PC-9 (cell line): ENCODE measurements around the gene KDM3B. TPM values are rescaled to one million over a fixed set of nuclear protein-coding genes. Genes with fewer than 3 reads are reported as not detected.

Experiments used
- BruUV-seq: library from RNA; stranded (reverse); fragments of 400-500 nt; replicated peaks from 2 replicates; lab custom pipeline; 2021; lab: Mats Ljungman, UMichigan
- CTCF ChIA-PET: fragments of 300-600 bp; sonication (Branson Sonifier 250); formaldehyde crosslinking; loops from one replicate; lab custom pipeline; 2022; ENCODE audit warnings: antibody characterized with exemption; lab: Charles Lee
- POLR2A ChIA-PET: fragments of 300-600 bp; sonication (Branson Sonifier 250); formaldehyde crosslinking; loops from one replicate; lab custom pipeline; 2022; ENCODE audit warnings: antibody characterized with exemption; ENCODE audit not compliant: unreplicated experiment; lab: Charles Lee
- DNase-seq, 2 experiments: peaks; one replicate each; pipeline versions ENCODE4 v3.0.0 to v3.0.0-alpha.2; 2015 to 2022; ENCODE audit warnings: mixed read lengths in 1 of 2
- H2AFZ ChIP-seq: fragments of 200-600 bp; sonication (generic); 2 replicates; pipeline ENCODE4 v1.8.1; 2017; ENCODE audit warnings: antibody characterized with exemption
- H3F3A ChIP-seq: fragments of 200-600 bp; sonication (generic); 2 replicates; pipeline ENCODE4 v1.8.1; 2017; ENCODE audit warnings: antibody characterized with exemption, mild to moderate bottlenecking, low read depth; ENCODE audit not compliant: insufficient read depth
- H3K27ac ChIP-seq: fragments of 200-600 bp; sonication (generic); 2 replicates; pipeline ENCODE4 v1.6.1; 2016; ENCODE audit warnings: mixed run types
- H3K27me3 ChIP-seq: fragments of 200-600 bp; sonication (generic); 2 replicates; pipeline ENCODE4 v1.6.1; 2016; ENCODE audit warnings: low read depth, mixed run types; ENCODE audit not compliant: insufficient read depth
- H3K36me3 ChIP-seq: fragments of 200-600 bp; sonication (generic); 2 replicates; pipeline ENCODE4 v1.6.1; 2016; ENCODE audit warnings: low read depth, mixed run types
- H3K4me1 ChIP-seq: fragments of 200-600 bp; sonication (generic); replicated peaks from 2 replicates; pipeline ENCODE4 v1.6.1; 2016; ENCODE audit warnings: mixed run types; ENCODE audit not compliant: insufficient read depth
- H3K4me2 ChIP-seq: fragments of 200-600 bp; sonication (generic); 2 replicates; pipeline ENCODE4 v1.6.1; 2017; ENCODE audit warnings: mixed run types
- H3K4me3 ChIP-seq: fragments of 200-600 bp; sonication (generic); 2 replicates; pipeline ENCODE4 v1.6.1; 2016; ENCODE audit warnings: mixed run types
- H3K79me2 ChIP-seq: fragments of 200-600 bp; sonication (generic); 2 replicates; pipeline ENCODE4 v1.6.1; 2017; ENCODE audit warnings: low read depth, mixed run types
- H3K9me2 ChIP-seq: fragments of 200-600 bp; sonication (generic); 2 replicates; pipeline ENCODE4 v1.8.1; 2017; ENCODE audit warnings: mild to moderate bottlenecking; ENCODE audit not compliant: insufficient read depth
- H3K9me3 ChIP-seq: fragments of 200-600 bp; sonication (generic); 2 replicates; pipeline ENCODE4 v1.8.1; 2016; ENCODE audit warnings: low read depth; ENCODE audit not compliant: insufficient read depth
- H4K20me1 ChIP-seq: fragments of 200-600 bp; sonication (generic); 2 replicates; pipeline ENCODE4 v1.8.1; 2017; ENCODE audit not compliant: insufficient read depth
- CTCF ChIP-seq: fragments of 200-600 bp; sonication (generic); conservative IDR thresholded peaks from 2 replicates; pipeline ENCODE4 v1.6.1; 2017; ENCODE audit warnings: mixed run types, antibody characterized with exemption, mild to moderate bottlenecking, moderate library complexity
- EZH2 ChIP-seq: fragments of 200-600 bp; sonication (generic); IDR thresholded peaks from 2 replicates; pipeline ENCODE4 v1.8.0; 2017; ENCODE audit warnings: antibody characterized with exemption, low read depth
- intact Hi-C: fragments of 100-400 bp; cut with micrococcal nuclease; formaldehyde crosslinking; loops from one replicate; pipeline ENCODE4 v1.10.0; 2022; ENCODE audit not compliant: unreplicated experiment
- total RNA-seq: library from RNA; stranded (reverse); gene quantifications from 2 replicates; pipeline ENCODE4 v1.2.3, GENCODE V29; 2021

Gene KDM3B
- total RNA-seq, 1 experiment from 2014 or later = 76.7 TPM

GRCh38 chr5:138454121-138454520 lies 101.6 kb downstream of the KDM3B start:
- Histone ChIP-seq H3K4me1 (no peaks in the 10 kb centered on the region), H3K36me3 (no peaks in the 10 kb centered on the region), H3K9me3 (no peaks in the 10 kb centered on the region), H3K27me3 (0 out of 2 replicates have a peak, but pooled peaks cover 8% of the 10 kb centered on the region), H3K4me2 (no peak overlapping the region), H4K20me1 (no peaks in the 10 kb centered on the region), H3K9me2 (no peaks in the 10 kb centered on the region), H3K79me2 (no peaks in the 10 kb centered on the region), H2AFZ (no peak overlapping the region), H3K4me3 (no peak overlapping the region), H3F3A (no peaks in the 10 kb centered on the region), H3K27ac (no peak overlapping the region)
- intact Hi-C loops = no loop called here
- ChIA-PET CTCF (no interaction called here), POLR2A (no interaction called here)
- no peak for DNase-seq
- no TSS peak for BruUV-seq
- TF ChIP-seq CTCF (no peak), EZH2 (no peak)

GRCh38 chr5:138455232-138455930 lies 102.9 kb downstream of the KDM3B start:
- no peak overlapping the region for H3K4me2 ChIP-seq
- H3K9me3 ChIP-seq = no peaks in the 10 kb centered on the region
- no peak overlapping the region for H3K27ac ChIP-seq
- no peak for DNase-seq
- H3K79me2 ChIP-seq = no peaks in the 10 kb centered on the region
- TF ChIP-seq CTCF (no peak), EZH2 (no peak)
- H3K27me3 ChIP-seq = 0 out of 2 replicates have a peak, but pooled peaks cover 8% of the 10 kb centered on the region
- H3K36me3 ChIP-seq = no peaks in the 10 kb centered on the region
- H2AFZ ChIP-seq = no peak overlapping the region
- no peaks in the 10 kb centered on the region for H3K9me2 ChIP-seq
- intact Hi-C loops = no loop called here
- H4K20me1 ChIP-seq = no peaks in the 10 kb centered on the region
- ChIA-PET CTCF (interaction anchor here (0.6 kb wide), 1 partner anchor 475 kb away, joined by 5 read pairs; no protein-coding TSS in a partner anchor), POLR2A (interaction anchor here (0.7 to 0.9 kb wide), 2 partner anchors 71 to 954 kb away, joined by 4 read pairs; no protein-coding TSS in a partner anchor)
- H3K4me3 ChIP-seq = no peak overlapping the region
- BruUV-seq = no TSS peak
- no peaks in the 10 kb centered on the region for H3K4me1 ChIP-seq
- no peaks in the 10 kb centered on the region for H3F3A ChIP-seq

GRCh38 chr5:138457531-138458275 lies 105.2 kb downstream of the KDM3B start:
- Histone ChIP-seq H3K36me3 (no peaks in the 10 kb centered on the region), H3F3A (peaks cover 4% of the 10 kb centered on the region; the same call in 1 of the 2 replicates), H3K79me2 (no peaks in the 10 kb centered on the region), H3K4me2 (no peak overlapping the region), H4K20me1 (no peaks in the 10 kb centered on the region), H3K27me3 (0 out of 2 replicates have a peak, but pooled peaks cover 8% of the 10 kb centered on the region), H3K27ac (no peak overlapping the region), H3K9me2 (no peaks in the 10 kb centered on the region), H3K9me3 (no peaks in the 10 kb centered on the region), H2AFZ (no peak overlapping the region), H3K4me1 (no peaks in the 10 kb centered on the region), H3K4me3 (no peak overlapping the region)
- ChIA-PET POLR2A (no interaction called here), CTCF (no interaction called here)
- intact Hi-C loops = no loop called here
- TF ChIP-seq CTCF (no peak), EZH2 (no peak)
- no TSS peak for BruUV-seq
- DNase-seq = no peak
